Stomach smooth muscle (tissue), 2 donors: ENCODE data around the gene MRS2.
"Not testable (repeated sequence)": the region's sequence is repeated elsewhere in the genome, so short reads cannot be mapped to it uniquely, and the experiment has no call there.

Experiments used
- H3K27ac ChIP-seq: one replicate; pipeline ENCODE4 v1.7.0; 2013; ENCODE audit warnings: mild to moderate bottlenecking, low read length, inconsistent platforms
- H3K27me3 ChIP-seq, 2 donors: one replicate each; pipeline ENCODE4 v1.7.0; 2013; ENCODE audit warnings: low read length in 2 of 2; ENCODE audit not compliant: insufficient read depth in 2 of 2, control insufficient read depth in 1 of 2
- H3K36me3 ChIP-seq, 2 donors: one replicate each; pipeline ENCODE4 v1.7.0; 2013; ENCODE audit warnings: low read length in 2 of 2; ENCODE audit not compliant: control insufficient read depth in 2 of 2, insufficient read depth in 2 of 2
- H3K4me1 ChIP-seq: one replicate; pipeline ENCODE4 v1.7.0; 2013; ENCODE audit warnings: low read length; ENCODE audit not compliant: control insufficient read depth, insufficient read depth
- H3K4me3 ChIP-seq, 2 donors: one replicate each; pipeline ENCODE4 v1.7.0; 2013; ENCODE audit warnings: low read length in 2 of 2
- H3K9ac ChIP-seq, 2 donors: one replicate each; pipeline ENCODE4 v1.7.0; 2013; ENCODE audit warnings: low read length in 2 of 2, mild to moderate bottlenecking in 1 of 2
- H3K9me3 ChIP-seq, 2 donors: one replicate each; pipeline ENCODE4 v1.7.0; 2013; ENCODE audit warnings: low read length in 2 of 2; ENCODE audit not compliant: control insufficient read depth in 2 of 2
- donor health status: healthy.
- donor health status: Pancreatic carcinoma.

MRS2 gene

DNA sequence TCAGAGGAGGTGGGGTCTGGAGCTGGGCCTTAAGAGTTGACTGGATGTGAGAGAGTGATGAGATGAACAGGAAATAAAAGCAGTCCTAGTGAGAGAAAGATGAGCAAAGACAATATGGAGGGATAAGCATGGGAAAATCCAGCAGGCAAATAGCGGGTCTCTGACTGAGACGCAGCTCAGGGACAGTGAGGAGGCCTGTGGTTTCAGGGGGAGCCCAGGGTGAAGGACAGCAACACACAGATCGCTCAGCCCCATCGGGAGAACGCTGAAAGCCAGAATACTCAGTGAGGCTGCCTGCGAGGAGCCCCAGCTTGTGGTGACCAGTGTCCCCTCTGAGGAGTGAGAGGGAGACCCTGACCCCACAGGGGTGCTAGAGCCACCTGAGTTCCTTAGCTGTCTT lies 28.1 kb upstream of the MRS2 start:
- Histone ChIP-seq H3K27ac (no peak overlapping the region), H3K9ac (no peak overlapping the region), H3K4me1 (no peaks in the 10 kb centered on the region), H3K27me3 (no peaks in the 10 kb centered on the region), H3K4me3 (no peak overlapping the region), H3K36me3 (no peaks in the 10 kb centered on the region), H3K9me3 (no peaks in the 10 kb centered on the region)

DNA sequence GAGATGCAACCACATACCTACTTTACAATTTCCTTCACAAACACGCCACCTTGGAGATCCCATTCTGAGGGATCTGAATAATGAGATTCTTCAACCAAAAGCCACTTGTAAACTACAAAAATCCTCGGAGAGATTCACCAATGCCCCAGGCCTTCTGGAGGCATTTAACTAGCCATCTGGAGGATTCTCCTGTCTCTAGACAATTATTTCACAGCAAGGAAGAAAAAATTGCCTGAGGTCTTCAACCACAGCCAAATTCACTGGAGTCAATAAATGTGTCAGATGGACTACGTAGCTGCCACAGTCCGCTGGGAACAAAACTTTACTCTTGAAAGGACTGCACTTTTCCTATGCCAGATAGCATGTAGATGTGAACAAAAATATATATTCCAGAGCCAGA lies 25.9 kb upstream of the MRS2 start:
- Histone ChIP-seq H3K36me3 (no peaks in the 10 kb centered on the region), H3K4me1 (no peaks in the 10 kb centered on the region), H3K9me3 (no peaks in the 10 kb centered on the region), H3K9ac (no peak overlapping the region), H3K27me3 (no peaks in the 10 kb centered on the region), H3K27ac (no peak overlapping the region), H3K4me3 (no peak overlapping the region)

DNA sequence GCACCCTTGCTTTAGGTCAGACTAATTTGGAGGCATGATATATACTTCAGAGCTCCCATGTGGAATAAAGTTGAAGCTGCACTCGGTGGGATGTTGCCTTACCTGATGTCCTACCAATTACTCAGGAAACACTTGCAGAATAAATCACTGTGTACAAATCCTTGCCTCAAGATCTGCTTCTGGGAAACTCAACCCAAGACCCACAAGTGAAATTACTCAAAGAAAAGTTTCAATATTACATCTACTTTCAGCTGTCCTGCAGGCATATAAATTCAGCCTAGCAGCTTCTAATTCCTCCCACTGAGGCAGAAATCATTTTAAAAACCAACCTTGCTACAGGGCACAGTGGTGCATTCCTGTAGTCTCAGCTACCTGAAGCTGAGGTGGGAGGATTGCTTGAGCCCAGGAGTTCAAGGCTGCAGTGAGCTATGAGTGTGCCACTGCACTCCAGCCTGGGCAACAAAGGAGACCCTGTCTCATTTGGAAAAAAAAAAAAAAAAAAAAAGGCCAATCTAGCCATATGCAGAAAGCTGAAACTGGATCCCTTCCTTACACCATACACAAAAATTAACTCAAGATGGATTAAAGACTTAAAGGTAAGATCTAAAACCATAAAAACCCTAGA lies 24.2 kb upstream of the MRS2 start:
- H3K36me3 ChIP-seq: no peaks in the 10 kb centered on the region
- no peaks in the 10 kb centered on the region for H3K9me3 ChIP-seq
- H3K27ac ChIP-seq: no peak overlapping the region
- H3K4me3 ChIP-seq: no peak overlapping the region
- no peaks in the 10 kb centered on the region for H3K27me3 ChIP-seq
- no peak overlapping the region for H3K9ac ChIP-seq
- H3K4me1 ChIP-seq: no peaks in the 10 kb centered on the region

DNA sequence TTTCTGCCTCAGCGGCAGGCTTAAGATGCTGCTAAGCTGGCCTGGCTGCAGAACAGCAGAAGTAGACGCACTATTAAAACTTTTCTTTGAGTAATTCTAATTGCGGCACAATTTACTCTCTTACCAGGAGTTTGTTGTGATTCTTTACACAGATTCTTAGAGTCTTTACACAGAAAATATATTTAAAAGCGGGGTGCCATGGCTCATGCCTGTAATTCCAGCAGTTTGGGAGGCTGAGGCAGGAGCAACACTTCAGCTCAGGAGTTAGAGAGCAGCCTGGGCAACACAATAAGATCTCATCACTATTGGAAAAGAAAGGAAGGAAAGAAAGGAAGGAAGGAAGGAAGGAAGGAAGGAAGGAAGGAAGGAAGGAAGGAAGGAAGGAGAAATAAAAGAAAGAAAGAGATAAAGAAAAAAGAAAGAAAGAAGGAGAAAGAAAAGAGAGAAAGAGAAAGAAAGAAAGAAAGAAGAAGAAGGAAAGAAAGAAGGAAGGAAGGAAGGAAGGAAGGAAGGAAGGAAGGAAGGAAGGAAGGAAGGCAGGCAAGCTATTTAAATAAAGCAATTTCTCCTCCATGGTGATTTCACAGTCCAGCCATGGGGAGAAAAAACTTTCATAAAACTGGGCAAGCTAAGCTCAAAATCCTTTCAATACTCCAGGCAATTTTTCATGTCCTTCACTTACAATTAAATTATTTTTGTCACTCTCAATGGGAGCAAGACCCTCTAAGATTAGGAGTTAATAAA lies 21.1 kb upstream of the MRS2 start:
- no peaks in the 10 kb centered on the region for H3K36me3 ChIP-seq
- no peaks in the 10 kb centered on the region for H3K9me3 ChIP-seq
- no peak overlapping the region for H3K4me3 ChIP-seq
- no peak overlapping the region for H3K9ac ChIP-seq
- no peaks in the 10 kb centered on the region for H3K4me1 ChIP-seq
- no peaks in the 10 kb centered on the region for H3K27me3 ChIP-seq
- H3K27ac ChIP-seq: no peak overlapping the region

DNA sequence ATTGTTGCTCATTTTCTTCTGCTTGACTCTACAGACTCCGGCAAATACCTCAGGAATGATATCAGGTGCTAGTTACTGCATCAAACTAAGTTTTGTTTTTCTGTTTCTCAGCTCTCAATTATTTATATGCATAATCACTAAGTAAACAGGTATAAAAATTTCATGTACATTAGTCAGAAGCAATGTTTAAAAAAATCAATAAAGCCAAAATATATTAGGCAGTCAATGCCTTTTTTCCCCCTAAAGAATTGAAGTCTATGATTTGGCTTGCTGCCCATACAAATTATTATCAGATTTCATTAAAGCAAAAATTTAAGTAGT lies 20.6 kb upstream of the MRS2 start:
- no peaks in the 10 kb centered on the region for H3K9me3 ChIP-seq
- H3K27me3 ChIP-seq: no peaks in the 10 kb centered on the region
- no peak overlapping the region for H3K27ac ChIP-seq
- H3K9ac ChIP-seq: no peak overlapping the region
- H3K4me1 ChIP-seq: no peaks in the 10 kb centered on the region
- no peaks in the 10 kb centered on the region for H3K36me3 ChIP-seq
- H3K4me3 ChIP-seq: no peak overlapping the region

DNA sequence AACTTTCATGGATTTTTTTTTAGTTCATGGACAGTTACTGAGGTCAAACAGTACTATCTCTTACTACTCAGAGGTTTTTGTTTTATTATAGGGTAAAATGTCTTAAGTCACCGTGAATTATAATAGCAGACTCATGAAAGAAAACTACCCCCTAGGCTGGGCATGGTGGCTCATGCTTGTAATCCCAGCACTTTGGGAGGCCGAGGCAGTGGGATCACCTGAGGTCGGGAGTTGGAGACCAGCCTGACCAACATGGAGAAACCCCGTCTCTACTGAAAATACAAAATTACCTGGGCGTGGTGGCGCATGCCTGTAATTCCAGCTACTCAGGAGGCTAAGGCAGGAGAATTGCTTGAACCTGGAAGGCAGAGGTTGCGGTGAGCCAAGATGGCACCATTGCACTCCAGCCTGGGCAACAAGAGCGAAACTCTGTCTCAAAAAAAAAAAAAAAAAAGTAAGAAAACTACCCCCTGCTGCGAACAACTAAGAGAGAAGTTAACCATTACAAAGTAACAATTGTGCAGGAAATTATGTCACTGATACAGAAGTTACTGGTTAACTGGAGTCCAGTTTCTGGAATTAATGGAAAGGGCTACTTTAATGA lies 19.7 kb upstream of the MRS2 start:
- H3K9me3 ChIP-seq, H3K4me1 ChIP-seq, H3K36me3 ChIP-seq, H3K27me3 ChIP-seq, H3K4me3 ChIP-seq, H3K9ac ChIP-seq, H3K27ac ChIP-seq: not testable (repeated sequence)

DNA sequence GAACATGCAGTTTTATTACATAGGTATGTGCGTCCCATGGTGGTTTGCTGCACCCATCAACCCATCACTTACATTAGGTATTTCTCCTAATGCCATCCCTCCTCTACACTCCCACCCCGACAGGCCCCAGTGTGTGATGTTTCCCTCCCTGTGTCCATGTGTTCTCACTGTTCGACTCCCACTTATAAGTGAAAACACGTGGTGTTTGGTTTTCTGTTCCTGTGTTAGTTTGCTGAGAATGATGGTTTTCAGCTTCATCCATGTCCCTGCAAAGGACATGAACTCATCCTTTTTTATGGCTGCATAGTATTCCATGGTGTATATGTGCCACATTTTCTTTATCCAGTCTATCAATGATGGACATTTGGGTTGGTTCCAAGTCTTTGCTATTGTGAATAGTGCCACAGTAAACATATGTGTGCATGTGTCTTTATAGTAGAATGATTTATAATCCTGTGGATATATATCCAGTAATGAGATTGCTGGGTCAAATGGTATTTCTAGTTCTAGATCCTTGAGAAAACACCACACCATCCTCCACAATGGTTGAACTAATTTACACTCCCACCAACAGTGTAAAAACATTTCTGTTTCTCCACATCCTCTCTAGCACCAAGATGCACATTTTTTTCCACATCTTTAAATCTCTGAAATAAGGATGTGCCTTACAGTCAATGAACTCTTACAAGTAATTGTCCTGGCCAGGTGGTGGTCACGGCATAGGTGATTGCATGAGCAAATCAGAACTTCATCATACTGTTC lies 18.2 kb upstream of the MRS2 start:
- not testable (repeated sequence) for H3K9ac ChIP-seq, H3K27me3 ChIP-seq, H3K27ac ChIP-seq, H3K9me3 ChIP-seq, H3K4me1 ChIP-seq, H3K36me3 ChIP-seq, H3K4me3 ChIP-seq

DNA sequence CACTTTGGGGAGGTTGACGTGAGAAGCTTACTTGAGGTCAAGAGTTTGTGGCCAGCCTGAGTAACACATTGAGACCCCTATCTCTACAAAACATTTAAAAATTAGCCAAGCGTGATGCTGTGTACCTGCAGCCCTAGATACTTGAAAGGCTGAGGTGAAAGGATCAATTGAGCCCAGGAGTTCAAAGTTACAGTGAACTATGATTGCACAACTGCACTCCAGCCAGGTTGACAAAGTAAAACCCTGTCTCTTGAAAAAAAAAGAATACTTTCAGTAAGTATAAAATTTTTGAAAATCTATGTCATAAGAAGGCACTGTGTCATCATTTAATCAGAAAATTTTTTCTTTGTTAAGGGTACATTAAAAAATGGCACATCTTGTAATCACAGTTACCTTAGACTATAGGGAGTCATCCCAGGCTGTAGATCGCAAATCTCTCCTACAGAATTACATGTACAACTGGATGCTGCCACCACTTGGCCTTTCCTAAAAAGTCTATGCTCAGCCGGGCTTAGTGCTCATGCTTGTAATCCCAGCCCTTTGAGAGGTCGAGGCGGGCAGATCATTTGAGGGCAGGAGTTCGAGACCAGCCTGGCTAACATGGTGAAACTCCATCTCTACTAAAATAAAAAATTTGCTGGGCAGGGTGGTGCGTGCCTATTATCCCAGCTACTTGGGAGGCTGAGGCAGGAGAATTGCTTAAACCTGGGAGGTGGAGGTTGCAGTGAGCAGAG lies 17.0 kb upstream of the MRS2 start:
- no peaks in the 10 kb centered on the region for H3K4me1 ChIP-seq
- no peaks in the 10 kb centered on the region for H3K36me3 ChIP-seq
- H3K9me3 ChIP-seq: no peaks in the 10 kb centered on the region
- H3K27me3 ChIP-seq: no peaks in the 10 kb centered on the region
- no peak overlapping the region for H3K9ac ChIP-seq
- no peak overlapping the region for H3K27ac ChIP-seq
- no peak overlapping the region for H3K4me3 ChIP-seq

DNA sequence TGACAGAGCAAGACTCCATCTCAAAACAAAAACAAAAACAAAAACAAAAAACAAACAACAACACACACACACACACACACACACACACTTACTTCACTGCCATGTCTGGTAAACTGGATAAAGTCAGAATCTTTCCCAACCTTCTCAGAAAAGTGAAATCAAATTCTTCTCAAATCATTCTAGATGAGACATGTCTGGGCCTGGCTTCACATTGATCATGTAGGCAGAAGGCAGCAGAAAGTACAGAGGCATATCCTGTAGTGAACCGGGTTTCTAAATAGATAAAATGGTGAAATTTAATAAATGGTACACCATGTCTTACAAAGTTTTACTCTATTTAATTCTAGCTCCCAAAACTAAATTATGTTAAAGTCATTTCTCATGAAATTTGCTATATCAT lies 14.9 kb upstream of the MRS2 start:
- Histone ChIP-seq H3K4me3 (no peak overlapping the region), H3K4me1 (no peaks in the 10 kb centered on the region), H3K27me3 (no peaks in the 10 kb centered on the region), H3K9me3 (no peaks in the 10 kb centered on the region), H3K36me3 (no peaks in the 10 kb centered on the region), H3K27ac (no peak overlapping the region), H3K9ac (no peak overlapping the region)

DNA sequence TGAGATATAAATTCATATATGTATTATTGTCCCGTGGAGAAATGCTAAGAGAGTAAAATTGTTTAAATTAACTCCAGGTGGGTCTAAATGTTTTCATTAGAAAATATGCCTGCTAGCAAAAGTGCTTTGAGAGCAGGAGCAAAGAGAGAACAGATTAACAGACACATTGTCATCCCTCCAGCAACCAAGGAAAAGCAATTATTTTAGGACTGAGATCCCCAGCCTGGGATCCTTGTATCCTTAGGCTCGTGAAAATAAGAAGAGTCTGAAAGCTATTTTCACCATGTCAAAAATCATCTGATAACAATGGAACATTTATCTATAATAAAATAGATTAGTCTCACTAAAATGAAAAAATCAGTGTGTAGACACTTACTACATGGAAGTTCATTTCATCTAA lies 11.5 kb upstream of the MRS2 start:
- Histone ChIP-seq H3K27ac (no peak overlapping the region), H3K9ac (no peak overlapping the region), H3K4me1 (no peaks in the 10 kb centered on the region), H3K36me3 (no peaks in the 10 kb centered on the region), H3K4me3 (no peak overlapping the region), H3K27me3 (no peaks in the 10 kb centered on the region), H3K9me3 (no peaks in the 10 kb centered on the region)
